ENCODE measurements around the gene RGMB. TPM values are rescaled to one million over a fixed set of nuclear protein-coding genes. Genes with fewer than 3 reads are reported as not detected.

The RGMB gene
- total and polyA plus RNA-seq, 9 donors = 14.5 to 40.3 (median 26.4) TPM

- Histone ChIP-seq H3K9me3 (no peaks in the 10 kb centered on the region), H3K27me3 (no peaks in the 10 kb centered on the region), H3K36me3 (no peaks in the 10 kb centered on the region), H3K27ac (no peak overlapping the region), H3K4me1 (ENCODE audit: insufficient read depth) (no peaks in the 10 kb centered on the region), H3K4me3 (no peak overlapping the region)
- DNase-seq = no peak
- TF ChIP-seq POLR2A (IDR thresholded peaks at IDR 0.05) (no peak), EP300 (IDR thresholded peaks at IDR 0.05) (no peak)
- TF ChIP-seq, protein P1, sequence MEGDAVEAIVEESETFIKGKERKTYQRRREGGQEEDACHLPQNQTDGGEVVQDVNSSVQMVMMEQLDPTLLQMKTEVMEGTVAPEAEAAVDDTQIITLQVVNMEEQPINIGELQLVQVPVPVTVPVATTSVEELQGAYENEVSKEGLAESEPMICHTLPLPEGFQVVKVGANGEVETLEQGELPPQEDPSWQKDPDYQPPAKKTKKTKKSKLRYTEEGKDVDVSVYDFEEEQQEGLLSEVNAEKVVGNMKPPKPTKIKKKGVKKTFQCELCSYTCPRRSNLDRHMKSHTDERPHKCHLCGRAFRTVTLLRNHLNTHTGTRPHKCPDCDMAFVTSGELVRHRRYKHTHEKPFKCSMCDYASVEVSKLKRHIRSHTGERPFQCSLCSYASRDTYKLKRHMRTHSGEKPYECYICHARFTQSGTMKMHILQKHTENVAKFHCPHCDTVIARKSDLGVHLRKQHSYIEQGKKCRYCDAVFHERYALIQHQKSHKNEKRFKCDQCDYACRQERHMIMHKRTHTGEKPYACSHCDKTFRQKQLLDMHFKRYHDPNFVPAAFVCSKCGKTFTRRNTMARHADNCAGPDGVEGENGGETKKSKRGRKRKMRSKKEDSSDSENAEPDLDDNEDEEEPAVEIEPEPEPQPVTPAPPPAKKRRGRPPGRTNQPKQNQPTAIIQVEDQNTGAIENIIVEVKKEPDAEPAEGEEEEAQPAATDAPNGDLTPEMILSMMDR (IDR thresholded peaks at IDR 0.05) = no peak
- intact Hi-C loops (cut with DNase I) = no loop called here
- WGBS, 3 donors = 89 to 91% (median 90%) methylated on average over 5 of the region's 5 CpGs
Measured at GRCh38 chr5:98836175-98836574, 62.7 kb downstream of the RGMB start.

- H3K4me3 ChIP-seq = no peak overlapping the region
- no peaks in the 10 kb centered on the region for H3K4me1 ChIP-seq (ENCODE audit: insufficient read depth)
- DNase-seq = no peak
- no peak for TF ChIP-seq EP300 (IDR thresholded peaks at IDR 0.05)
- WGBS, 3 donors = 42 to 78% (median 55%) methylated on average over 38 to 42 of the region's 42 CpGs
- H3K9me3 ChIP-seq = no peaks in the 10 kb centered on the region
- no peaks in the 10 kb centered on the region for H3K36me3 ChIP-seq
- H3K27ac ChIP-seq = no peak overlapping the region
- intact Hi-C loops (cut with DNase I) = no loop called here
- no peaks in the 10 kb centered on the region for H3K27me3 ChIP-seq
Measured at GRCh38 chr5:98839469-98840383, 66.3 kb downstream of the RGMB start.

DNA sequence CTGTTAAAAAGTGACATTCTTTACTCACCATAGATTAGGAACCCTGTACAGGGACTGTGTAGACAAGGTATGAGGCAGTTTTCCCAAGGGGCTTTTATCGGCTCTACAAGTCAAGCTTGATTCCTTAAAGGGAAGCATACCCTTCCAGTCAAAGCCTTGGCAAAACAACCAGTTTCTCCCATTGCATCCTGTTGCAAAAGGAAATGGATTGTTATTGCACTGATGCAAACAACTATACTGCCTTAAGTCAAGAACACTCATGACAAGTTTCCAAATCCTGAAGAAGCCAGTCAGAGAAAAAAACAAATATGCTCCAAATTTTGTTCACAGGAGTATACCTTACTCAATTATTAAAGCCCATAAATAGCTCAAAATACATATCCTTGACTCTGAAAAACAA, 67.5 kb downstream of the RGMB start:
- no peak overlapping the region for H3K27ac ChIP-seq
- H3K4me3 ChIP-seq = no peak overlapping the region
- no peaks in the 10 kb centered on the region for H3K4me1 ChIP-seq (ENCODE audit: insufficient read depth)
- intact Hi-C loops (cut with DNase I) = no loop called here
- DNase-seq = no peak
- no peaks in the 10 kb centered on the region for H3K9me3 ChIP-seq
- TF ChIP-seq EP300 (IDR thresholded peaks at IDR 0.05) (no peak), POLR2A (IDR thresholded peaks at IDR 0.05) (no peak)
- TF ChIP-seq, protein P1 (IDR thresholded peaks at IDR 0.05) = no peak
- no peaks in the 10 kb centered on the region for H3K27me3 ChIP-seq
- no peaks in the 10 kb centered on the region for H3K36me3 ChIP-seq
- WGBS, 3 donors = 80 to 100% (median 86%) methylated on average over 1 of the region's 1 CpG

- DNase-seq = no peak
- H3K4me1 ChIP-seq (ENCODE audit: insufficient read depth) = no peaks in the 10 kb centered on the region
- H3K36me3 ChIP-seq = no peaks in the 10 kb centered on the region
- 96 to 100% (median 98%) methylated on average over 3 of the region's 3 CpGs for WGBS, 3 donors
- intact Hi-C loops (cut with DNase I) = no loop called here
- no peaks in the 10 kb centered on the region for H3K9me3 ChIP-seq
- no peak overlapping the region for H3K27ac ChIP-seq
- TF ChIP-seq, protein P1 (IDR thresholded peaks at IDR 0.05) = no peak
- TF ChIP-seq POLR2A (IDR thresholded peaks at IDR 0.05) (no peak), EP300 (IDR thresholded peaks at IDR 0.05) (no peak)
- H3K4me3 ChIP-seq = no peak overlapping the region
- H3K27me3 ChIP-seq = no peaks in the 10 kb centered on the region
Measured at GRCh38 chr5:98843481-98843880, 70.0 kb downstream of the RGMB start.

DNA sequence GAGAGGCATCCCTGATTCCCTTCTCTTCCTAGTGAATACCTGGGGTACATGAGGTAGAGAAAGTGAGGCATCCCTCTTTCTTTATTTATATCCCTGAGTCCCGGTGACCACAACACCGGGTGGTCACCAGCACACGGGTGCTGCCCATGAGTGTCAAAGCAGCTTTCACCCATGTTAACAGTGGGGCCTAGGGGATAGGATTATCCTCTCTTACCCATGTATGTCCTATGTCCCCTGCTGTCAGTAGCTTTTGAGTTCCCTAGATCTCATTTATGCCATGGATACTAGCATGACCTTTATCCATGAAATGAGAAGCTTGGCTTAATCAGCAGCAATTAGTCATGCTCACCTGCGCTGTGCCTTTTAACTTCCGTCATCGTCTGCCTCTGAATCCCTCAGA, 71.4 kb downstream of the RGMB start:
- no peak for TF ChIP-seq EP300 (IDR thresholded peaks at IDR 0.05)
- TF ChIP-seq POLR2A (IDR thresholded peaks at IDR 0.05) = no peak
- TF ChIP-seq, protein P1 (IDR thresholded peaks at IDR 0.05) = no peak
- Histone ChIP-seq H3K9me3 (no peaks in the 10 kb centered on the region), H3K4me1 (ENCODE audit: insufficient read depth) (no peaks in the 10 kb centered on the region), H3K36me3 (no peaks in the 10 kb centered on the region), H3K27ac (no peak overlapping the region), H3K27me3 (no peaks in the 10 kb centered on the region), H3K4me3 (no peak overlapping the region)
- intact Hi-C loops (cut with DNase I) = no loop called here
- no peak for DNase-seq
- WGBS, 3 donors = 96 to 97% (median 97%) methylated on average over 6 of the region's 6 CpGs

All from ovary (tissue), 9 donors.